ENCODE measurements around the gene NCS1.

Gene NCS1

DNA sequence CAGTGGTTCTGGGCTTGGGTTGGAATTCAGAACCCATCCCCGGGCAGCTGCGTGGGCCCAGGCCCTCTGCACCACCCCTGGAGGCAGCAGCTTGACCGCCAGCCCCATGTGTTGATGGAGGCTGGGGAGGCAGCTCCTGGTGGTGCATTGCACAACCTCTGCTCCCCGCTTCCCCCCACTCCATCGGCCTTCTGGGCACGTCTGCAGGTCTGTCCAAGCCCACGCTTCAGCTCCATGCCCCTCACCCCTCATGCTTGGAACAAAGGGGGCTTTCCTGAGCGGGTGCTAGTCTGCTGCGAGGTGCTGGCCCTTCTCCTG, 1.4 kb downstream of the NCS1 start:
- H3K4me3 ChIP-seq (ENCODE audit: low read depth, low read length) = peak overlapping the region; percentile 62
- no peak for DNase-seq (ENCODE audit: low read depth)

DNA sequence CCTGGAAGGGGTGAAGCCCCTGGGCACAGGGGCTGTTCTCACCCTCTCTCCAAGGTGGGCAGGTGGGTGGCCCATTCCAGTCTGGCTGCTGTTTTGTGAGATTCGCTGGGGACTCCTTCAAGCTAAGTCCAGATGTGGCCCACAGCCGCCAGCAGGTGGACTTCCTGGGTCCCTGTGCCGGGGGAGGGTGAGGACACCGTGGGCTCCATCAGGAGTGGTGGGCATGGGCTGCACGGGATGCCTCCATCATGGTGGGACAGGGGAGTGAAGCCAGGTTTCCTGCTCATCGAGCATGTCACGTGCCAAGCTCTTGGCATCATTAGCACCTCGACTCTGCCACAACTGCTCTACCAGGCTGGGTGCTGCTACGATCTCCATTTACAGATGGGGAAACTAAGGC, 1.8 kb downstream of the NCS1 start:
- peak overlapping the region; percentile 62 for H3K4me3 ChIP-seq (ENCODE audit: low read depth, low read length)
- DNase-seq (ENCODE audit: low read depth) = no peak

DNA sequence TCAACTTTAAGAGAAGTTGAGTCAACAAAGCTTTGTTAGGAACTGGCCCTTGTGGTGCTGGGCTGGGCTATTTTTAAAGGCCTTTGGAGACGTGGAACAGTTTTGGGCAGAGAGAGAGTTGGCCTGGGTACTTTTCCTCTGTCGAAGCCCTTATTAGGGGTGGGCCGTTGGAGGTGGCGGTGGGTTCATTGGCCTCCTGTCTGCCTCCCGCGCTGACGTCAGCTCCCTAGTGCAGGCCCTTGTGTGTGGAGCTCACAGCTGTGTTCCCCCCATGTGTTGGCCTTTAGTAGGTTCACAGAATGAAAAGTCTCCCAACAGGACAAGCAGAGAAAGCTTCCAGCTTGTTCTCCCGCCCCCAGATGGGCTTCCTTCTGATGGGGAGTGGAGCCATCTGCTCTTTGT, 2.7 kb downstream of the NCS1 start:
- H3K4me3 ChIP-seq (ENCODE audit: low read depth, low read length) = no peak overlapping the region
- DNase-seq (ENCODE audit: low read depth) = no peak

DNA sequence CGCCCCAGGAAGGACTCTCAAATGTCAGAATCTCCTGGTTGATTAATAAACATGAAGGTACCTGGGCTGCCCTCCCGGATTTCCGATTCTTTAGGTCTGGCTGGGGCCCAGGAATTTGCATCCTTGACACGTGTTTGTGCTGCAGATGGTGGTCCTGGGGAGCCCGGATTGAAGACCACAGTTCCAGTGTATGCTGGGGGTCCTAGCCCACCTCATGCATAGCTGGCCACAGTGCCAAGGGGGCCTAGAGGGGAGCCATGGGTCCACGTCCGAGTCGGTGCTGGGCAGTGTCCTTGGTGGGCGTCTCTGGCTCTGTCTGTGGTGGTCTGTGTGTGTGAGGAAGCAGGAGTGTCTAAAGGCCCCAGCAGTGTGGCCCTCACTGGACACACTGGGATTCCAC, 3.2 kb downstream of the NCS1 start:
- no peak overlapping the region for H3K4me3 ChIP-seq (ENCODE audit: low read depth, low read length)
- DNase-seq (ENCODE audit: low read depth) = no peak

- H3K4me3 ChIP-seq (ENCODE audit: low read depth, low read length) = no peak overlapping the region
- no peak for DNase-seq (ENCODE audit: low read depth)
Measured at GRCh38 chr9:130176760-130177159, 4.6 kb downstream of the NCS1 start.

GRCh38 chr9:130177898-130178805, 5.9 kb downstream of the NCS1 start:
- no peak for DNase-seq (ENCODE audit: low read depth)
- H3K4me3 ChIP-seq (ENCODE audit: low read depth, low read length) = no peak overlapping the region

- no peak for DNase-seq (ENCODE audit: low read depth)
- H3K4me3 ChIP-seq (ENCODE audit: low read depth, low read length) = no peak overlapping the region
Measured at GRCh38 chr9:130179331-130179907, 7.2 kb downstream of the NCS1 start.

DNA sequence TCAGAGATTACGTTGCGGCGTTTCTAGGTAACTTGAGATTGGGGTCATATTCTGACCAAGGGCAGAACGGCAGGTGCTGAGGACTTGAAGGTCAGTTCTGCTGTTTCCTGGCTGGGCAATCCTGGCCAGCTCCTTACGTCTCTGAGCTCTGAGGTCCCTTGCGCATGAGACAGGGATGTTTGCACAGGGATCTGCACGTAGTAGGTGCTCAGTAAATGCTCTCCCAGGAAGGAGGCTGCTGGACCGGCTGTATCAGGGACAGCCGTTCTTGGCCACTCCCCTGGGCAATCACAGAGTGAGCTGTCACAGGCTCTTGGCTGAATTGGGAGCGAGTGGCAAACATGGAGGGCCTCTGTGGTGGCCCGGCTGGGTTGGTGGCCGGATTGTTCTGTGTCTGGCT, 8.3 kb downstream of the NCS1 start:
- no peak for DNase-seq (ENCODE audit: low read depth)
- no peak overlapping the region for H3K4me3 ChIP-seq (ENCODE audit: low read depth, low read length)

DNA sequence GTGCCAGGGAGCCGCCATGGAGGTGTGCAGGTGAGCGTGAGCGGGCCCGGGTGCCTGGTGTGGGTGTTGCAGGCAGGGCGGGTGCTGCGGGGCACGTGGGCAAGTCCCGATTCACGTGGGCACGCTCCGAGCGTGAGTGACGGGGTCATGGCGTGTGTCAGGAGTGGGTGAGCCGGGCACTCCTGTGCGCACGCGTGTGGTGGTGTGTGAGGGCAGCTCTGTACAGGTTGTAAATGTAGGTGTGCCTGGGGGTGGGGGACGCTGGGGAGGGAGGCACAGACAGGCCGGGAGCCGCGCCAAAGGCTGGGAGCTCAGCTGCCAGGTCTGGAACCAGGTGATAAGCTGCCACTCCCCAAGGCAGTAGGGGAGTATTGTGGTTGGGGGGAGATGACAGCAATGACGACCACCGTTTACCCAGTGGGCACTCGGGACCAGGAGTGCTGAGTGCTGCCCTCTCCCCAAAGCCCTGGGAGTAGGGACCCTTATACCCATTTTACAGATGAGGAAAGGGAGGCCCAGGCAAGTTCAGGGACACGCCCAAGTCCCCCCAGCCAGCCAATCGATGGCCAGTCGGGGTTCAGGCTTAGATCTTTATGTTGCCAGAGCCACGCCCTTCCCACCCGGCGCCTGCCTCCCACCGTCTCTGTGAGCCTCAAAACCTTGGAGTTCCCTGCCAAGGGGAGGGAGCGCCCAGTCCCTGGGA, 9.6 kb downstream of the NCS1 start:
- DNase-seq (ENCODE audit: low read depth) = no peak
- H3K4me3 ChIP-seq (ENCODE audit: low read depth, low read length) = no peak overlapping the region

GRCh38 chr9:130182381-130182909, 10.2 kb downstream of the NCS1 start:
- no peak for DNase-seq (ENCODE audit: low read depth)

DNA sequence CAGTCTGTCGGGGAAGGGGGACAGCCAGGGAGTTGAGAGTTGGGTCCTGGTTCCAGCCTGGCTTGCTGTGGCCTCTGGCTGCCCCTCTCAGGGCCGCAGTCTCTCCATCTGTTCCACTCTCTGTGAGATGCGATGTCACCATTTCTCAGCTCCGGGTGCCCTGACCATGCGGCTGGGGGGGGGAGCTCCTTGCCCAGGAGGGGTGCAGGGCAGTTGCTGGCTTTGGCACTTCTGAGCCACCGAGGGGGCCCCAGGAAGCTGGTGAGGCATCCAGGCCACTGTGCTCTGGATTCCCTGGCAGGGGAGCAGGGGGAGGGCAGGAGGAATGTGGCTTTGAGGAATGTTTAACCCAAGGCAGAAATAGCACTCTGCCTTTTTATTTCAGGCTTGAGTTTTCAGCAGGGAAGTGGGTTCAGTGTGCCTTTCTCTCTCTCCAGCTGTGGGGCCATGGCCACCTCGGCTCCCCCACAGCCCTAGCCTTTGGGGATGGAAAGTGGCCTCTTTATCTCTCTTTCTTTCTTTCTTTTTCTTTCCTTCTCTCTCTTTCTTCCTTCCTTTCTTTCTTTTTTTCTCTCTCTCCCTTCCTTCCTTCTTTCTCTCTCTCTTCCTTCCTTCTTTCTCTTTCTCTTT, 11.0 kb downstream of the NCS1 start:
- no peak overlapping the region for H3K4me3 ChIP-seq (ENCODE audit: low read depth, low read length)

More at GRCh38 chr9:130182381-130182909, 10.2 kb downstream of the NCS1 start:
- H3K4me3 ChIP-seq (ENCODE audit: low read depth, low read length) = no peak overlapping the region

GRCh38 chr9:130185017-130185416, 12.8 kb downstream of the NCS1 start:
- no peak for DNase-seq (ENCODE audit: low read depth)
- H3K4me3 ChIP-seq (ENCODE audit: low read depth, low read length) = no peak overlapping the region

More for the DNA sequence above, 11.0 kb downstream of the NCS1 start:
- DNase-seq (ENCODE audit: low read depth) = peak; percentile 33

- DNase-seq (ENCODE audit: low read depth) = no peak
- peak overlapping the region; percentile 3 for H3K4me3 ChIP-seq (ENCODE audit: low read depth, low read length)
Measured at GRCh38 chr9:130185490-130186031, 13.4 kb downstream of the NCS1 start.

DNA sequence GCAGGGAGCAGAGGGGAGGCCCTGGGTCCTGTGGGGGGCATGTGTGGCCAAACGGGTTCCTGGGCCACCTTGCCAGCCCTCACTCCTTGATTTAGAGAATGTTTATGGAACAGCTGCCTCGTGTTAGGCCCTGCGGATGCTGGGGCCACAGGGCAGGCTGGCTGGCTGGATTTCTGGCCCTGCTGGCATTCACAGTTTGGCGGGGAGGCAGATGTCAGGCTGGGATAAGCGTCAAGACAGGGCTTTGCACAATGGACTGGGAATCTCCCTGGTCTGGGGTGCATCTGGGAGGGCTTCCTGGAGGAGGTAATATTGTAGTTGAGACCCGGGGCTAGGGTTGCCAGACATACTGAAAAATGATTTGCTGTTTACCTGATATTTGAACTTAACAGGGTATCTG, 13.8 kb downstream of the NCS1 start:
- DNase-seq (ENCODE audit: low read depth) = no peak
- no peak overlapping the region for H3K4me3 ChIP-seq (ENCODE audit: low read depth, low read length)

GRCh38 chr9:130186839-130187522, 14.8 kb downstream of the NCS1 start:
- DNase-seq (ENCODE audit: low read depth) = no peak

DNA sequence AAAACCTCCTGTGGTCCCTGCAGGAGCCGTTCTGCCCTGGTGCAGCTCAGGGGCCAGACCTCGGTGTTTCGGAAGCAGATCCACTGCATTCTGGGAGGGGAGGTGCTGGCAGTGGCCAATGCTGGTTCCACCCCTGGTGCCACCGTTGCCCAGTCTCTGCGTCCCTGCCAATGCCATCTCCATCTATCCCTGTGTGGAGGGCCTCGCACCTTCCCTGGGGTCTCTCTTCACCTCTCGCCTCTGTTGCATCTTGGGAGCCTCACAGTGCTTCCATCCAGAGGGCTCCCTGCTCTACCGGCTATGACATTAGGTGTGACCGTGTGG, 15.3 kb downstream of the NCS1 start:
- no peak for DNase-seq (ENCODE audit: low read depth)
- H3K4me3 ChIP-seq (ENCODE audit: low read depth, low read length) = no peak overlapping the region

More at GRCh38 chr9:130186839-130187522, 14.8 kb downstream of the NCS1 start:
- no peak overlapping the region for H3K4me3 ChIP-seq (ENCODE audit: low read depth, low read length)

DNA sequence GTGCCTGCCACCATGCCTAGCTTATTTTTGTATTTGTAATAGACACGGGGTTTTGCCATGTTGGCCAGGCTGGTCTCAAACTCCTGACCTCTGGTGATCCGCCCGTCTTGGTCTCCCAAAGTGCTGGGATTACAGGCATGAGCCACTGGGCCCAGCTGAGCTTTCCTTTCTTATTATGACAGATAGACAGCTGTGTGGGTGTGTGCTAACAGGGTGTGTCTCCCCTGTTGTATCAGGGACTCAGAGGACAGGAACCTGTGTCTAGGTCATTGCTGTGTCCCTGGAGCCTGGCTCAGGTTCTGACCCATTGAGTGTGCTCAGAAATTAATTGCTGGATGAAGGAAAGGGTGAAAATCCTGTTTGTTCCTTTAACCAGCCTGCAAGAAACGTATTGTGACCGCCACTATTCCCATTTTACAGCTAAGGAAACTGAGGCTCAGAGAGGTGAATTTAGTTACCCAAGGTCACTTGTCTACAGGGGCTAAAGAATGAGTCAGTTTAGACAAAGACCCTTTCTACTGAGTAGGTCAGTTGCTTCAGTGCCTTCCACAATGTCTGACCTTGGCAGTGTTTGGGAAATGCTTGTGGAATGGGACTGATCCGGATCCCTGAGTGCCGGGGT, 16.8 kb downstream of the NCS1 start:
- H3K4me3 ChIP-seq (ENCODE audit: low read depth, low read length) = no peak overlapping the region
- DNase-seq (ENCODE audit: low read depth) = no peak

DNA sequence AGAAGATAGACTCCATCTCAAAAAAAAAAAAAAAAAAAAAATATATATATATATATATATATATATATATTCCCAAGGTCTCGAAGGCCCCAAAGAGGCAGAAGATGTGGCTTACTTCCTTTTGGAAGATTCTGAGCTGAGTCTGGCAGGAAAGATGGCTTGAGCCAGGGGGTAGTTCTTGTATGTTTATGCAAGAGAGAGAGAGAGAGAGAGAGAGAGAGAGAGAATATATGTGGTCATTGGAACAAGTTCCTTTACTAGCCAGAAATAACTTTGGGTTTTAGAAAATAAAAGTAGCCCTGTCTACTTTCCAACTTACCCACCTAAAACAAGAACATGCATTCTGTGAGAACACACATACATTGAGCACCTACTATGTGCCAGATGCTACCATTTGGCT, 17.6 kb downstream of the NCS1 start:
- peak; percentile 80 for DNase-seq (ENCODE audit: low read depth)
- no peak overlapping the region for H3K4me3 ChIP-seq (ENCODE audit: low read depth, low read length)

Measured in skeletal muscle cell (primary cell).